Hepatocyte (in vitro differentiated cells): Measurements from ENCODE around the gene SYNDIG1.

Source experiments
- EZH2phosphoT487 ChIP-seq: fragments of 200-600 bp; sonication (generic); IDR thresholded peaks from one replicate; pipeline ENCODE4 v1.6.1; 2018; ENCODE audit warnings: antibody characterized with exemption, mild to moderate bottlenecking, low read depth, moderate library complexity; ENCODE audit not compliant: unreplicated experiment, severe bottlenecking
- TF ChIP-seq, protein P1 (sequence below): fragments of 200-600 bp; sonication (generic); IDR thresholded peaks from 2 replicates; pipeline ENCODE4 v1.5.1; 2016; ENCODE audit warnings: antibody characterized with exemption, mild to moderate bottlenecking; ENCODE audit not compliant: poor library complexity

DNA sequence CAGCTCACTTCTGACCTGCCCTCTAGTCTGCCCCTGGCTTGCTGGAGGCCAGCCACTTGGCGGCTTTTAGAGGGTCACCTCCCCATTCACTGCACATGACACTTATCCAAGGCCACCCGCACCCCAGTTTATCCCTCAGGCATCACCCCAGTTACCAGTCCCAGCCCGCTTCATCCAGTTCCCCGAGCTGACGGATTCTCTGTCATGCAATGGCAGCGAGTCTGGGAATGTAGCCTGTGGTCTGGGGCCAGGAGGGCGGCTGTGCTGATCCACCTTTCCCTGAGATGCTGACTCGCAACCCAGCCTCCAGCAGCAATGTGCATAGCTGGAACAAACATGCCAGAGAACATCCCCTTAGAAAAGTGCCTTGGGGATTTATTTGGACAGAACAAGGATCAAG, 25.8 kb downstream of the SYNDIG1 start:
- TF ChIP-seq, protein P1, sequence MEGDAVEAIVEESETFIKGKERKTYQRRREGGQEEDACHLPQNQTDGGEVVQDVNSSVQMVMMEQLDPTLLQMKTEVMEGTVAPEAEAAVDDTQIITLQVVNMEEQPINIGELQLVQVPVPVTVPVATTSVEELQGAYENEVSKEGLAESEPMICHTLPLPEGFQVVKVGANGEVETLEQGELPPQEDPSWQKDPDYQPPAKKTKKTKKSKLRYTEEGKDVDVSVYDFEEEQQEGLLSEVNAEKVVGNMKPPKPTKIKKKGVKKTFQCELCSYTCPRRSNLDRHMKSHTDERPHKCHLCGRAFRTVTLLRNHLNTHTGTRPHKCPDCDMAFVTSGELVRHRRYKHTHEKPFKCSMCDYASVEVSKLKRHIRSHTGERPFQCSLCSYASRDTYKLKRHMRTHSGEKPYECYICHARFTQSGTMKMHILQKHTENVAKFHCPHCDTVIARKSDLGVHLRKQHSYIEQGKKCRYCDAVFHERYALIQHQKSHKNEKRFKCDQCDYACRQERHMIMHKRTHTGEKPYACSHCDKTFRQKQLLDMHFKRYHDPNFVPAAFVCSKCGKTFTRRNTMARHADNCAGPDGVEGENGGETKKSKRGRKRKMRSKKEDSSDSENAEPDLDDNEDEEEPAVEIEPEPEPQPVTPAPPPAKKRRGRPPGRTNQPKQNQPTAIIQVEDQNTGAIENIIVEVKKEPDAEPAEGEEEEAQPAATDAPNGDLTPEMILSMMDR, result no peak
- TF ChIP-seq EZH2phosphoT487, result no peak
